CD14-positive monocyte (primary cell): ENCODE data around the gene PRDM1. TPM values are rescaled to one million over a fixed set of nuclear protein-coding genes. Genes with fewer than 3 reads are reported as not detected.
A peak's percentile ranks its signal among the peaks of the same experiment; 100 is the strongest.

Experiments used
- DNase-seq, 3 donors: peaks; one replicate each; pipeline ENCODE4 v3.0.0-alpha.2; 2011 to 2022
- H2AFZ ChIP-seq: 2 replicates; pipeline ENCODE4 v1.6.0; 2012; ENCODE audit warnings: mild to moderate bottlenecking, low read depth, low read length, inconsistent platforms; ENCODE audit not compliant: insufficient read depth, poor library complexity, severe bottlenecking
- H3K27ac ChIP-seq, 2 donors: 1 replicate in 1 of 2; 2 replicates in 1 of 2; pipeline ENCODE4 v1.5.1; 2012 to 2013; ENCODE audit warnings: low read length in 2 of 2, control low read depth in 1 of 2, inconsistent platforms in 1 of 2, low read depth in 1 of 2, mild to moderate bottlenecking in 1 of 2
- H3K27me3 ChIP-seq, 2 donors: one replicate each; pipeline versions ENCODE4 v1.6.0 to v1.6.1; 2011 to 2013; ENCODE audit warnings: low read length in 2 of 2; ENCODE audit not compliant: control insufficient read depth in 2 of 2, insufficient read depth in 2 of 2
- H3K36me3 ChIP-seq, 2 donors: replicated peaks in 1 of 2; 1 replicate in 1 of 2; 2 replicates in 1 of 2; pipeline versions ENCODE4 v1.5.1 to v1.6.1; 2012 to 2013; ENCODE audit warnings: low read length in 2 of 2, control low read depth in 1 of 2, inconsistent platforms in 1 of 2, mild to moderate bottlenecking in 1 of 2; ENCODE audit not compliant: insufficient read depth in 2 of 2, control insufficient read depth in 1 of 2
- H3K4me1 ChIP-seq, 2 donors: 1 replicate in 1 of 2; 2 replicates in 1 of 2; pipeline versions ENCODE4 v1.5.1 to v1.6.1; 2012 to 2013; ENCODE audit warnings: low read length in 2 of 2, control low read depth in 1 of 2, inconsistent platforms in 1 of 2, mild to moderate bottlenecking in 1 of 2, moderate library complexity in 1 of 2; ENCODE audit not compliant: insufficient read depth in 2 of 2, control insufficient read depth in 1 of 2
- H3K4me2 ChIP-seq: replicated peaks from 2 replicates; pipeline ENCODE3; 2012; ENCODE audit warnings: low read length, moderate library complexity, mild to moderate bottlenecking; ENCODE audit not compliant: poor library complexity, severe bottlenecking; ENCODE audit errors: extremely low read depth
- H3K4me3 ChIP-seq, 3 experiments: fragments of 200-600 bp in 1 of 3; sonication (generic) in 1 of 3; replicated peaks in 1 of 3; 1 replicate in 2 of 3; 2 replicates in 1 of 3; pipeline ENCODE4 v1.5.1; 2011 to 2013; ENCODE audit warnings: low read length in 3 of 3, mild to moderate bottlenecking in 3 of 3, control low read depth in 2 of 3, low read depth in 2 of 3, inconsistent platforms in 1 of 3, moderate library complexity in 1 of 3
- H3K79me2 ChIP-seq: 2 replicates; pipeline ENCODE4 v1.6.0; 2012; ENCODE audit warnings: mild to moderate bottlenecking, control low read depth, inconsistent platforms, low read length, moderate library complexity; ENCODE audit not compliant: insufficient read depth
- H3K9ac ChIP-seq: 2 replicates; pipeline ENCODE4 v1.6.0; 2017; ENCODE audit warnings: low read length, mild to moderate bottlenecking; ENCODE audit not compliant: insufficient read depth, poor library complexity, severe bottlenecking
- H3K9me3 ChIP-seq, 2 donors: replicated peaks in 1 of 2; 1 replicate in 1 of 2; 2 replicates in 1 of 2; pipeline versions ENCODE4 v1.5.1 to v1.6.1; 2012 to 2013; ENCODE audit warnings: low read length in 2 of 2, control low read depth in 1 of 2; ENCODE audit not compliant: control insufficient read depth in 1 of 2, insufficient read depth in 1 of 2
- H4K20me1 ChIP-seq: 2 replicates; pipeline ENCODE4 v1.6.0; 2012; ENCODE audit warnings: mild to moderate bottlenecking, low read length, control low read depth, moderate library complexity; ENCODE audit not compliant: insufficient read depth
- H3K27ac Mint-ChIP-seq, 7 donors: one replicate each; pipeline ENCODE4 v1.8.0; 2020; ENCODE audit warnings: mild to moderate bottlenecking in 7 of 7, mixed read lengths in 7 of 7, moderate library complexity in 6 of 7, inconsistent platforms in 2 of 7
- H3K27me3 Mint-ChIP-seq, 3 donors: one replicate each; pipeline ENCODE4 v1.8.0; 2021 to 2022; ENCODE audit warnings: low read depth in 3 of 3, mild to moderate bottlenecking in 3 of 3, mixed read lengths in 3 of 3, moderate library complexity in 3 of 3, inconsistent platforms in 1 of 3
- H3K36me3 Mint-ChIP-seq, 2 donors: one replicate each; pipeline ENCODE4 v1.8.0; 2020; ENCODE audit warnings: mixed read lengths in 2 of 2, inconsistent platforms in 1 of 2, mild to moderate bottlenecking in 1 of 2
- H3K4me1 Mint-ChIP-seq: one replicate; pipeline ENCODE4 v1.8.0; 2020; ENCODE audit warnings: mild to moderate bottlenecking, mixed read lengths
- H3K4me3 Mint-ChIP-seq, 2 donors: one replicate each; pipeline ENCODE4 v1.8.0; 2020; ENCODE audit warnings: mild to moderate bottlenecking in 2 of 2, mixed read lengths in 2 of 2, moderate library complexity in 1 of 2
- H3K9me3 Mint-ChIP-seq, 7 donors: one replicate each; pipeline ENCODE4 v1.8.0; 2020 to 2022; ENCODE audit warnings: mixed read lengths in 7 of 7, mild to moderate bottlenecking in 6 of 7, moderate library complexity in 6 of 7, inconsistent platforms in 2 of 7
- WGBS: methylation state at CpG from one replicate; pipeline ENCODE4 v1.1.5; 2013; ENCODE audit warnings: missing lambda C conversion rate; ENCODE audit not compliant: insufficient coverage; 5-methylcytosine and 5-hydroxymethylcytosine counted together
- intact Hi-C, 2 donors: fragments of 100-400 bp; cut with micrococcal nuclease; formaldehyde crosslinking; loops; one replicate each; pipeline versions ENCODE4 v1.15.0 to v1.15.1; 2023
- polyA plus RNA-seq, 3 donors: library from polyadenylated mRNA; depleted of rRNA in 1 of 3; unstranded in 2 of 3; stranded (reverse) in 1 of 3; fragments of 300-500 nt in 2 of 3; fragments of >200 nt in 1 of 3; fragmentation: Illumina TruSeq in 2 of 3; gene quantifications; 1 replicate in 2 of 3; 2 replicates in 1 of 3; pipeline ENCODE4 v1.2.3, GENCODE V29; 2012 to 2021
- TF ChIP-seq, protein P1 (sequence below): fragments of 200-600 bp; IDR thresholded peaks from one replicate; pipeline ENCODE4 v1.8.0; 2022; ENCODE audit warnings: antibody characterized with exemption, mild to moderate bottlenecking

Gene PRDM1
- polyA plus RNA-seq, 3 donors: 1.8 to 14.9 (median 5.2) TPM

DNA sequence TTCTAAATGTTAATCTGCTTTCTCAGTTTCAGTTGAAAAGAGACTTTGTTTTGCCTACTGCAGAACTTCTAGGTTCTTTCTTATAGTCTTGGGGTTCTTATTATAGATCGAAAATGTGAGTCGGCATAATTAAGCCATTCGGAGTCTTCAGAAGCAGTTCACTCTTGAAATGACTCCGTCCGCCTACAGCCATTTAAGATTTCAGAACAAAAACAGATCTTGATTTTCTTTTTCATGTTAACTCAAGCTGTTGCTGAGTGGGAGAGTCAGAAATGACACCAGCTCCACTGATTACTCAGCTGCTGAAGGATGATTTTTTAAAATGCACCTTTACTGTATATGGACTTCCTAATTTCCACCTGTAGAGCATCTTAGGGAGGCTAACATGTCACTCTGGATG, 15.9 kb downstream of the PRDM1 start:
- Mint-ChIP-seq H3K36me3 (peaks cover 43 to 45% of the 10 kb centered on the region in 2 donors), H3K4me3 (no peak overlapping the region), H3K27ac (no peak overlapping the region), H3K27me3 (no peaks in the 10 kb centered on the region), H3K4me1 (peaks cover 37% of the 10 kb centered on the region), H3K9me3 (peaks cover 0 to 8% (median 3%) of the 10 kb centered on the region in 7 donors)
- intact Hi-C loops: no loop called here
- Histone ChIP-seq H3K4me3 (no peak overlapping the region), H3K27ac (no peak overlapping the region), H3K4me1 (peaks cover 17 to 26% of the 10 kb centered on the region in 2 donors), H3K36me3 (peaks cover 18 to 41% of the 10 kb centered on the region in 2 donors), H3K9me3 (no peaks in the 10 kb centered on the region), H4K20me1 (no peaks in the 10 kb centered on the region), H3K27me3 (no peaks in the 10 kb centered on the region), H3K4me2 (no peak overlapping the region), H3K9ac (no peak overlapping the region), H2AFZ (no peak overlapping the region), H3K79me2 (no peaks in the 10 kb centered on the region)
- WGBS: no CpG with 5 or more reads among the region's 5 CpGs
- DNase-seq: no peak
- TF ChIP-seq, protein P1, sequence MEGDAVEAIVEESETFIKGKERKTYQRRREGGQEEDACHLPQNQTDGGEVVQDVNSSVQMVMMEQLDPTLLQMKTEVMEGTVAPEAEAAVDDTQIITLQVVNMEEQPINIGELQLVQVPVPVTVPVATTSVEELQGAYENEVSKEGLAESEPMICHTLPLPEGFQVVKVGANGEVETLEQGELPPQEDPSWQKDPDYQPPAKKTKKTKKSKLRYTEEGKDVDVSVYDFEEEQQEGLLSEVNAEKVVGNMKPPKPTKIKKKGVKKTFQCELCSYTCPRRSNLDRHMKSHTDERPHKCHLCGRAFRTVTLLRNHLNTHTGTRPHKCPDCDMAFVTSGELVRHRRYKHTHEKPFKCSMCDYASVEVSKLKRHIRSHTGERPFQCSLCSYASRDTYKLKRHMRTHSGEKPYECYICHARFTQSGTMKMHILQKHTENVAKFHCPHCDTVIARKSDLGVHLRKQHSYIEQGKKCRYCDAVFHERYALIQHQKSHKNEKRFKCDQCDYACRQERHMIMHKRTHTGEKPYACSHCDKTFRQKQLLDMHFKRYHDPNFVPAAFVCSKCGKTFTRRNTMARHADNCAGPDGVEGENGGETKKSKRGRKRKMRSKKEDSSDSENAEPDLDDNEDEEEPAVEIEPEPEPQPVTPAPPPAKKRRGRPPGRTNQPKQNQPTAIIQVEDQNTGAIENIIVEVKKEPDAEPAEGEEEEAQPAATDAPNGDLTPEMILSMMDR: no peak

DNA sequence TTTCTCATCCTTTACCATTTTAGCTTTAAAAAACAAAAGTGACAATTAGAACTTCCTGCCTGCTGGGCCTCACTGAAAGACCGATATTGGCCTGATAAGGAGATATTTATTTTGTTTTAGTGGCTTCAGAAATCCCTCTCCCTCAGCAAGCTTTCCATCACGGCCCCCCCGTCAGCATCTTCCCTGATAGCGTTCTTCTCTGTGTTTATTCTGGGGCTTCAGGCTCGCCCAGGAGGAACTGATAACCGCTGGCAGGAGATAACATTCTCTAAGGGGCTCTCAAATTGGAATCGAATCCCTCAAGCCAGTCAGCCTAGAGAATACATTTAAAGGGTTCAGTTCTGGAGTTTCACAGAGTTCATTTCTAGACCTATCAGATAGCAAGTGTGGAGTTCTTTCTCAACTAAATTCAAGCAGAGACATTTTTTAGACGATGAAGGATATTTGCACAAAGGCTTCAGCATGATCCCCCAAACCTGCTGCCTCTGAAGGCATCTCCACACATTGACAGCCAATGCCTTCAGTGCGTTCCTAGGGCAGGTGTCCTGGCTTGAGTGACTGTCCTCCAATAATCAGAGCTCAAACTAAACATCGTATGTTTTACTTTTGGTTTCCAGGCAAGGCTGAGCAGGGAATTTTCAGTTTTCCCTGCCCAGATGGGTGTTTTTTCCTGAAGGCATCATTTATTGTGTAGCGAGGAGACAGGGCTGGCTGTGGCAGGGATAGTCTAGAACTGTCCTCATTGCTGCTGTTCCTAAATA, 17.0 kb downstream of the PRDM1 start:
- Histone ChIP-seq H3K4me1 (peaks cover 14 to 22% of the 10 kb centered on the region in 2 donors), H3K27ac (no peak overlapping the region), H4K20me1 (no peaks in the 10 kb centered on the region), H3K4me2 (peak overlapping the region; percentile 53), H3K9ac (peak overlapping the region; percentile 24), H3K79me2 (no peaks in the 10 kb centered on the region), H3K9me3 (no peaks in the 10 kb centered on the region), H3K4me3 (peak overlapping the region in 2 of 3 experiments; percentile 16 to 56), H3K27me3 (no peaks in the 10 kb centered on the region), H2AFZ (peak overlapping the region; percentile 61), H3K36me3 (peaks cover 18 to 49% of the 10 kb centered on the region in 2 donors)
- H3K4me3 Mint-ChIP-seq: peak overlapping the region; percentile 62 to 82
- H3K27ac Mint-ChIP-seq: peak overlapping the region in 2 of 7 donors; percentile 38 to 51
- intact Hi-C loops: no loop called here
- DNase-seq: no peak
- peaks cover 33% of the 10 kb centered on the region for H3K4me1 Mint-ChIP-seq
- WGBS: 53% methylated on average over 6 of the region's 11 CpGs
- no peaks in the 10 kb centered on the region for H3K27me3 Mint-ChIP-seq
- H3K36me3 Mint-ChIP-seq: peaks cover 50 to 52% of the 10 kb centered on the region in 2 donors
- H3K9me3 Mint-ChIP-seq: peaks cover 0 to 8% (median 3%) of the 10 kb centered on the region in 7 donors
- TF ChIP-seq, protein P1: no peak
